GM21526 (cell line): ENCODE measurements around the gene CREB5.
"Not testable (repeated sequence)": the region's sequence is repeated elsewhere in the genome, so short reads cannot be mapped to it uniquely, and the experiment has no call there.

ENCODE experiments used
- ATAC-seq: cut with Tn5 transposase; IDR thresholded peaks from one replicate; pipeline ENCODE4 v1.9.1; 2021; ENCODE audit warnings: moderate library complexity; ENCODE audit not compliant: unreplicated experiment, low FRiP score

CREB5 gene

DNA sequence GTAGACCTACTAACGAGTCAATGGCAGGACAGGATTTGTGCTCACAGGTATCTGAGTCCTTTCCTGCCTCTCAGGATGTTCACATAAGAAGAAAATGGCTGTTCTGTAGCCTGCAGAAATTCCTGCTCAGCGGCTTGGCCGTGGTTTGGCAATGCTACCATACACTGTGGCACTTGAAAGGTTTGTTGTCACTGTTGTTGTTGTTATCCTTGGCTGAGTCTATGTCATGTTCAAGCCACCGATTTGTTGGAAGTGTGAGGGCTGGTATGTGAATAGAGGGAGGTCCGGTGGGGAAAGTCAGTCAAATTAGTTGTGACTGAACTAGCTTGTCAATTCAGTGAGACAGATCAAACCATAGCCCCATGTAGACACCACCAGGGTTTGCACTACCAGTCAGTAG is 345.9 kb downstream of the CREB5 start:
- no peak for ATAC-seq

DNA sequence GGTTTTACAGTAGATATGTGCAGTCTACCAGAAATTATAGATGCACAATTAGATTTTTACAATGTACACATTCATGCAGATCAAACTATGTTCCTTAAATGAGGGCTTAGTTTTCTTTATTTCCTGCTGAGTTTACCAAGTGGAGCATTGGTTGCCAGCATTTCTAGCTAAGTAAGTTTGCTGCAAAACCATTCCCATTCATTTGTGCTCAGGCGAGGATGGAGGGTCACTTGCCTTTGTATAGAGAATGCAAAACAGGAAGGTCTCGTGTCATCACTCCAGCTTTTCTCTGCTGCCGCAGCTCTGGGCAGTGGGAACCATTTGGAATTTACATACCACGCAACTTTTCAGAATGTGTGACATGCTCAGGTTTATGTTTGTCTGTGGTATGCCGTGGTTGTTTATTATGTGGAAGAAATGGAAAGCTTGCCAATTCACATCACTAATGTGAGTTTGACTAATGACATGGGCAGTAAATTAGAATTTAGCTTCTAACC is 347.2 kb downstream of the CREB5 start:
- no peak for ATAC-seq

- no peak for ATAC-seq
Observed at GRCh38 chr7:28761505-28761904, 349.2 kb downstream of the CREB5 start.

- ATAC-seq = no peak
Observed at GRCh38 chr7:28762651-28763050, 350.3 kb downstream of the CREB5 start.

DNA sequence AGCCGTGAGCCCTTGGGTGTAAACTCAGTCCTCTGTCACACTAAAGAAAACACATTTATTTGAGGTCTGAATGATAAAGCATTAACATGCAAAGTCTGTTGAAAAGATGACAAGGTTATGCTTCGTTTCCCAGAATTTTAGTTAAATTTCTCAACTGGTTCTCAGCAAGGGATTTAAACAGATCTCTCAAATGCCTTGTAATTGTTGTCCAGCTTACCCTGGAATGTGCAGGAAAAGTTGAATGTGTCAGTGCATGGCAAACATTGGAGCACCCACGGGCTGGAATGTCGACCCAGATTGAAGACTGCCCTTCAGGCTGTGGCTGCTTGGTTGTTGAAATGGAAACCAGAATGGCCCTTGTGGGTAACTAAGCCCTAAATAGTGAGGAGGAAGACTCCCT is 354.0 kb downstream of the CREB5 start:
- ATAC-seq = no peak

DNA sequence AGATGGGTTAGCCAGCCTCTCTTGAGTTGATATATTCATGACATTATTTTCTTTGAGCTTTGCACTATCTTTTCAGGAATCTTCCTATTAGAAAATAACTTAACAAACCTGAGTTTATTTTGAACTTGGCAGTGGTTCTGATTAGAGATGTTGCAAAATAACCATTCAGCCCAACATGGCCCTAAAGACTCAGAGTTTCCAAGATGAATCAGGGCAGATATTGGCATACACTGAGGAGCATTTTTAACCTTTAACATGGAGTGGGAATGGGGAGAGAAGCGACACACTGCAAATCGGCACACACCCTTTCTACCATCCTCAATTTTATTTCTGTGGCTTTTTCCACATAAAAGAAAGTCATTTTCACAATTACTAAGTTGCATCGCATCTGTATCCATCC is 355.0 kb downstream of the CREB5 start:
- no peak for ATAC-seq

- ATAC-seq = no peak
Observed at GRCh38 chr7:28768577-28769147, 356.3 kb downstream of the CREB5 start.

DNA sequence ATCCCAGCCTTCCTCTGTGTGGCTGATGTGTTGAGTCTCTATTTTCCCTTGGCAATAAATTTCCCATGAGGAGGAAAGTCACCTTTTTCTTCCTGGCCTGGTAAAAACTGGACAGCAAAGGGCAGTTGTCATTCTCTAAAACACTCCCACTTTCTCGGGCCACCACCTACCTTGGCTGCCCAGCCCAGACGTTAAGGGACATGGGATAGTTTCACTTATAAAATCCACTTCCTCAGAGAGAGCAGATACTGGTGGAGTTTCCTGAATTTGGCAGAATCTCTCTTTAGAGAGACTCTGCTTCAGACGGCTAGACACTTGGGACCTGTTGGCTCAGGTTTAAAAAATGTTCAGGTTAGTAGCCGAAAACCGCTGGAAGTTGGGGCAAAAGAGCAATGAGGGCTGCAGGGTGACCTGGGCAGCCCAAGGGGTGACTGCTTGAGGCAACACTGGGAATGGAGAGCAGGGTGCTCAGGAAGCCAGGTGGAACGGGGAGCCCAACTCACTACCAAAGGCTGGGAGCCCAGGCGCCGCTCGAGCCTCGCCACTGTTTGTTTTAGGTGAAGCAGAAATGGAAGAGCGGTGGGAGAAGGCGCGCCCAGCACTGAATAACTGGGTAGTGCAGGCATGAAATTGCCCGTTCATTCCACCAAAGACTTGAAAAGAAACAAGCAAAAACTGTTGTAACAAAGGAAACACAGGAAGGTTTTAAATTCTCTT is 359.7 kb downstream of the CREB5 start:
- ATAC-seq = no peak

DNA sequence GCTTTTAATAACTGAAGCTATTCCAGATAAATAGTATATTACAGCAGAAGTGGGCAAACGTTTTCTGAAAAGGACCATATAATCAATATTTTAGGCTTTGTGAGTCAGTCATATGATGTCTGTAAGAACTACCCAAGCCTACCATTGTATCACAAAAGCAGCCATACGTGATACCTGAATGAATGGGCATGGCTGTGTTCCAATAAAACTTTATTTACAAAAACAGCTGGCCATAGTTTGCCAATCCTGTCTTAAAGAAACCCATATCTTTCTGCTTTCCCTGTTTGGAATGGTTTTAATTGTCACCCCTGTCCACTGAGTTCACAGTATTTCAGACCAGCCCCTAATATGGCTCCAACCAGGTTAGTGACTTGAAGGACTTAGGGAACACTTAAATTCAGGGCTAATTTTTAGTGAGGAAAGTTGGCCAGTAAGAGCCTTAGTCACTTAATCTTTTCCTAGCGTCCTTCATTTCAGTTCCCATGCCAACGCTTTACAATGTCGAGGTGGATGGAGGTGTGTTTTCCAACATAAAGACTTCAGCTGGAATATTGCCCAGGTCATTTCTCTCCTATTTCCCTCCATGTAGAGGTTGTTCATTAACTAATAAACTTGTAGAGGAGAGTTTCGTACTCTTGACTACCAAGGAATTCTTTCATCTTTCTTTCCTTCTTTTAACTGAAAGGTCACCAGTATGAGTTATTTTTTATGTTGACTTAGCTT is 361.3 kb downstream of the CREB5 start:
- ATAC-seq = no peak

DNA sequence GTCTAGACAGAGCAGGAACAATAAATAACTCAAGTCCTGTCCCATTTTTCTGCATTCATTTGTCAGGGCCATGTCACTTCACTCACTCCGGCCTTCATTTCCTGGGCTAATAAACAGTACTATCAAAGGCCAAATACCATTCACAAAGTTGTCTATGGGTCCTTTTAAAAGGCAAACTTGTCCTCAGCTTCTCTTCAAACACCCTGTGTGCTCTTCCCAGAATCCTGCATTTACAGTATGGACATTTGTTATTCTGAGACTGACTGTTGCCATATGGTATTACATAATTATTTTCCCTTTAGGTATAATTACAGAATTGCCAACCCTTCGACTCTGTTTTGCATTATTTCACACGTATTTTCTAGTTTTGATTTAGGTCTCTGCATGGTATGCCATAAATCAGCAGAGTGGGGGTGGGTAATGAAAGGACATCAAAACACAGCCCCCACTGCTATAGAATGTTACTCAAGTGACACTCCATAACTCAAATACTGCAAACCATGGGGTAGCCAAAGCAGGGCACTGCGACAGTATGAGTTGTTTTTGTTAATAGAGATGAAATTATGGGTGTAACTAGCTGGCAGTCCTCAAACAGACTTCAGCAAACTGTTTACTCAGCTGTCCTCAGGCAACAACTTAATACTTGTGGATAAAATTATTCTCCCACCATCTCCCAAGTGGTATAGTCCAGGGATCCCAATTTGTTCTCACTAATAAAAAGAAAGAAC is 362.1 kb downstream of the CREB5 start:
- no peak for ATAC-seq

DNA sequence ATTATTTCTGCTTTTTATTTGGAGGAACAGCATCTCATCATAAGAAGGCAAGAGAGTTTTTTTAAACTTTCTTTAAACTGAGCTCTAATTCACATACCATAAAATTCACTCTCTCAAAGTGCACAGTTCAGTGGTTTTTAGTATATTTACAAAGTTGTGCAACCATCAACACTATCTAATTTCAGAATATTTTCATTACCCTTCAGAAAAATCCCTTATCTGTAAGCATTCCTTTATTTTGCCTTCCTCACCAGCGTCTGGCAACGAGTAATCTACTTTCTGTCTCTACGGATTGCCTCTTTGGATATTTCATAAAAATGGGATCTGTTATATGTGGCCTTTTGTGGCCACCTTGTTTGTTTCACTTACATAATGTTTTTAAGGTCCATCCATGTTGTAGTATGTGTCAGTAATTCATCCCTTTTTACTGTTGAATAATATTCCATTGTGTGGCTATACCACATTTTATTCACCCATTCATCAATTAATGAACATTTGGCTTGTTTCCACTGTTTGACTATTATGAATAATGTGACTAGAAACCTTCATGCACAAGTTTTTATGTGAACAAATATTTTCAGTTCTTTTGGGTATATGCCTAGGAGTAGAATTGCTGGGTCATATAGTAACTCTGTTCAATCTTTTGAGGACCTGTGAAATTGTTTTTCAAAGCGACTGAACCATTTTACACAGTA is 364.3 kb downstream of the CREB5 start:
- no peak for ATAC-seq

DNA sequence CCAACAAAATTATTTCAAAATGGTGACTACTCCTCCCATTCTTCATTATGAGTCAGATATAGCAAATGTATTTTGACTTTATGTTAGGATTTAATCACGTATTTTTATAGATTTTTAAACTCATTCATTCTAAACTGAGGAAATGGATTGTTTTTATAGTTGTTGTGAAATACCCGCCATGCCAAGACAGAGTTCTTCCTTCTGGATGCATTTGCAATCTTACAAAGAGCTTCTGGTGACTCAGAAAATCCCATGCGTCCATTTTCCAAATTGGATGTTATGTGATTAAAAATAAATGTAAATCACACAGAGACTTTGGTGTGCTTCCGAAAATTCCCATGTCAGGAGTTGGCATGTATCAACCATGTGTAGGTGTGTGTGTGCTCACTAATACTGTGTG is 366.5 kb downstream of the CREB5 start:
- no peak for ATAC-seq

DNA sequence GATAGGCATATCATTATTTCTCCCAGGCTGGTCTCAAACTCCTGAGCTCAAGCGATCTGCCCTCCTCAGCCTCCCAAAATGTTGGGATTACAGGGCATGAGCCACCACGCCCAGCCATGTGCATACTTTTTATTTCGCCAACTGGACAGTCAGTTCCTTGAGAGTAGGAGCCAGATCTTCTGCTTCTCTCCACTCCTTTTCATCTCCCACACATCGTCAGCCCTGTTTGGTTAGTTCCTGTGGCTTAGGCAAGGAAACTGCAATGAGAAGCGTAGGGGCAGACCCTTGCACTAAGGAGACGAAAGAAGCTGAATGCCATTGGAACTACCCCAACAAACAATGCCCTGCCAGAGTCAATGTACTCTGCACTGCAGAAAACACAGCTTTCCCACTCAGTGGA is 367.6 kb downstream of the CREB5 start:
- no peak for ATAC-seq

GRCh38 chr7:28782362-28782761 is 370.0 kb downstream of the CREB5 start:
- ATAC-seq = no peak

DNA sequence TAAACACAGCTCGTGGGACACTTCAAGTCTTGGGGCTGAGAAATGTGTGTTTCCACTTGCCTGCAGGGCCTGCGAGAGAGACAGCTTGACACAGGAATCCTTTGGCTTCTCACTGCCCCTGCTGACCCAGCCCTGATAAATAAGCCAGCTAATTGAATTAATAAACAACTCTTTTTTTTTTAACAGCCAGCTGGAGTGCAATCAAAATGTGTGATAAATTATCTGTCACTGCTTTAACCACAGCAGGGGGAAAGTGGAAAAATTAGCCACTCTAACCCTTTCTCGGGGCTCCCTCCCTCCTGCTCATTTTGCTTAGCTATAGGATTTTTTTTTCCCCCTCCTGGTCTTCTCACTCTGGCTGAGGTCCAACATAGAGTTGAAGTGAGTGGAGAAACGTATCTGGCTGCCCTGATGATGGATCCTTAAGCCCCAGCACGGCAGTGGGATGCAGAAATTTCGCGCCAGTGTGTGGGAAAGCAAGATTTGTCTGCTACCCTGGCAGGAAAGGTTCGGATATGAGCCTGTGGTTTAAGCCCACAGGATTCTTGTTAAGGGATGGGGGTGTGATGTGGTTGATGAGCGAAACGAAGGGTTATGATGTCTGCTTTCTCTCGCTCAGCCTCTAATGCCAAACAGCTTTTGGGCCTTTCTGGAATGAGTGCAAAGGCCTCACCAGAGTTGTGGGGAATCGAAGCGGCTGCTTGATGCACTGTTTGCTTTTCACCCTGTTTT is 372.0 kb downstream of the CREB5 start:
- ATAC-seq = no peak

- ATAC-seq = no peak
Observed at GRCh38 chr7:28785041-28785995, 373.0 kb downstream of the CREB5 start.

GRCh38 chr7:28786156-28786555 is 373.8 kb downstream of the CREB5 start:
- not testable (repeated sequence) for ATAC-seq

- ATAC-seq = no peak
Observed at GRCh38 chr7:28787106-28787505, 374.8 kb downstream of the CREB5 start.

DNA sequence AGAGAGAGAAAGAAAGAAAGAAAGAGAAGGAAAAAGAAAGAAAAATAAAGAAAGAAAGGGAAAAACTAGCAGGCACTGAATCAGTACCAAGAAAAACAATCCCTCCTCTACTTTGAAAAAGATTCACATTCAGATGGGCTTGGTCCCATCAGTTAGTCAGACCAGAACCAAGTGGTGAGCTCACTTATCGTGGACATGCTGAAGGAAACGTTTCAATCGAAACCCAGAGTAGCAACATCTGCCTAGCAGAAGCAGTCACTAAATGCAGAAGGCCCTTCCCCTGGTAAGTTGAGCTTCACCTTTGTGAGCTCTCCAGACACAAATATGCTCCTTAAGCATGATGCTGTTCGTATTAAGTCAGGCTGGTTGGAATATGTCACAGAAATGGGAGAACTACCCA is 378.1 kb downstream of the CREB5 start:
- ATAC-seq = no peak
